ENCODE measurements around the gene AGMAT. TPM values are rescaled to one million over a fixed set of nuclear protein-coding genes. Genes with fewer than 3 reads are reported as not detected.

Gene AGMAT
- total and polyA plus RNA-seq, 9 of the 15 experiments (the other 6 are each of a cell fraction or from before 2014, with no cell fraction given): not detected

DNA sequence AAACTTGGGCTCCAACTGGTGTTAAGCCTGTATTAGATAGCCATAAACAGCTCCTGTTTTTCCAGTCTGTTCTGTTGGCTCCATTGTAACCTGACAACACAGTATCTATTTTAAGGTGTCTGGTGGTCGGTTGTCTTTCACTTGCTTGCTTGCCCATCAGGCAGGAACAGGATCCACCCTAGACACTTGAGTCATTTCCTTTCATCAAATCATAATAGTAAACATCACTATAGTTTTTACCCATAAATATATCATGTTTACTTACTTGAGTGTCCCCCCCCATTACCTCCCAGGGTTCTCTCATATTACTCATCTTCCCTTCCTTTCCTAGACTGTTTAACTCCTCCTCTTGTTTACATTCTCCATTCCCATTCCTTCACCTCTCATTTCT lies 35.3 kb upstream of the AGMAT start (continued):
- TF ChIP-seq FOXM1 (IDR thresholded peaks at IDR 0.05; ENCODE audit: low read depth) (no peak), FOXM1 (CRISPR knock-in tag; IDR thresholded peaks at IDR 0.05; ENCODE audit: low read depth) (no peak), KLF1 (tag; IDR thresholded peaks at IDR 0.05) (no peak), SNRNP70 (optimal IDR thresholded peaks at IDR 0.05; ENCODE audit: low read depth, low read length) (no peak), MCM5 (IDR thresholded peaks at IDR 0.05; ENCODE audit: low read depth) (no peak), ERF (CRISPR knock-in tag; IDR thresholded peaks at IDR 0.05) (no peak), DMBX1 (CRISPR knock-in tag; IDR thresholded peaks at IDR 0.05; ENCODE audit: borderline replicate concordance) (no peak; the same call in 1 of the 2 replicates), MTF1 (CRISPR knock-in tag; IDR thresholded peaks at IDR 0.05; ENCODE audit: borderline replicate concordance) (no peak), TAF9B (IDR thresholded peaks at IDR 0.05; ENCODE audit: partially characterized antibody) (no peak), IRF2 (CRISPR knock-in tag; IDR thresholded peaks at IDR 0.05) (no peak), ZNF174 (CRISPR knock-in tag; IDR thresholded peaks at IDR 0.05) (no peak), U2AF2 (optimal IDR thresholded peaks at IDR 0.05; ENCODE audit: low read depth, low read length) (no peak), TFAM (CRISPR knock-in tag; conservative IDR thresholded peaks at IDR 0.05) (no peak), ZFPM2 (CRISPR knock-in tag; IDR thresholded peaks at IDR 0.05) (no peak)
- TF ChIP-seq, protein P1, sequence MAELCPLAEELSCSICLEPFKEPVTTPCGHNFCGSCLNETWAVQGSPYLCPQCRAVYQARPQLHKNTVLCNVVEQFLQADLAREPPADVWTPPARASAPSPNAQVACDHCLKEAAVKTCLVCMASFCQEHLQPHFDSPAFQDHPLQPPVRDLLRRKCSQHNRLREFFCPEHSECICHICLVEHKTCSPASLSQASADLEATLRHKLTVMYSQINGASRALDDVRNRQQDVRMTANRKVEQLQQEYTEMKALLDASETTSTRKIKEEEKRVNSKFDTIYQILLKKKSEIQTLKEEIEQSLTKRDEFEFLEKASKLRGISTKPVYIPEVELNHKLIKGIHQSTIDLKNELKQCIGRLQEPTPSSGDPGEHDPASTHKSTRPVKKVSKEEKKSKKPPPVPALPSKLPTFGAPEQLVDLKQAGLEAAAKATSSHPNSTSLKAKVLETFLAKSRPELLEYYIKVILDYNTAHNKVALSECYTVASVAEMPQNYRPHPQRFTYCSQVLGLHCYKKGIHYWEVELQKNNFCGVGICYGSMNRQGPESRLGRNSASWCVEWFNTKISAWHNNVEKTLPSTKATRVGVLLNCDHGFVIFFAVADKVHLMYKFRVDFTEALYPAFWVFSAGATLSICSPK (IDR thresholded peaks at IDR 0.05; ENCODE audit: borderline replicate concordance): no peak
- TF ChIP-seq, protein P2, sequence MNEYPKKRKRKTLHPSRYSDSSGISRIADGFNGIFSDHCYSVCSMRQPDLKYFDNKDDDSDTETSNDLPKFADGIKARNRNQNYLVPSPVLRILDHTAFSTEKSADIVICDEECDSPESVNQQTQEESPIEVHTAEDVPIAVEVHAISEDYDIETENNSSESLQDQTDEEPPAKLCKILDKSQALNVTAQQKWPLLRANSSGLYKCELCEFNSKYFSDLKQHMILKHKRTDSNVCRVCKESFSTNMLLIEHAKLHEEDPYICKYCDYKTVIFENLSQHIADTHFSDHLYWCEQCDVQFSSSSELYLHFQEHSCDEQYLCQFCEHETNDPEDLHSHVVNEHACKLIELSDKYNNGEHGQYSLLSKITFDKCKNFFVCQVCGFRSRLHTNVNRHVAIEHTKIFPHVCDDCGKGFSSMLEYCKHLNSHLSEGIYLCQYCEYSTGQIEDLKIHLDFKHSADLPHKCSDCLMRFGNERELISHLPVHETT (CRISPR knock-in tag; conservative IDR thresholded peaks at IDR 0.05 in 1 of 2, IDR thresholded peaks at IDR 0.05 in 1 of 2): no peak; a peak in 1 of 4 replicates
- TF ChIP-seq, protein P3, sequence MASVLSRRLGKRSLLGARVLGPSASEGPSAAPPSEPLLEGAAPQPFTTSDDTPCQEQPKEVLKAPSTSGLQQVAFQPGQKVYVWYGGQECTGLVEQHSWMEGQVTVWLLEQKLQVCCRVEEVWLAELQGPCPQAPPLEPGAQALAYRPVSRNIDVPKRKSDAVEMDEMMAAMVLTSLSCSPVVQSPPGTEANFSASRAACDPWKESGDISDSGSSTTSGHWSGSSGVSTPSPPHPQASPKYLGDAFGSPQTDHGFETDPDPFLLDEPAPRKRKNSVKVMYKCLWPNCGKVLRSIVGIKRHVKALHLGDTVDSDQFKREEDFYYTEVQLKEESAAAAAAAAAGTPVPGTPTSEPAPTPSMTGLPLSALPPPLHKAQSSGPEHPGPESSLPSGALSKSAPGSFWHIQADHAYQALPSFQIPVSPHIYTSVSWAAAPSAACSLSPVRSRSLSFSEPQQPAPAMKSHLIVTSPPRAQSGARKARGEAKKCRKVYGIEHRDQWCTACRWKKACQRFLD (CRISPR knock-in tag; IDR thresholded peaks at IDR 0.05): no peak
- TF ChIP-seq, protein P4, sequence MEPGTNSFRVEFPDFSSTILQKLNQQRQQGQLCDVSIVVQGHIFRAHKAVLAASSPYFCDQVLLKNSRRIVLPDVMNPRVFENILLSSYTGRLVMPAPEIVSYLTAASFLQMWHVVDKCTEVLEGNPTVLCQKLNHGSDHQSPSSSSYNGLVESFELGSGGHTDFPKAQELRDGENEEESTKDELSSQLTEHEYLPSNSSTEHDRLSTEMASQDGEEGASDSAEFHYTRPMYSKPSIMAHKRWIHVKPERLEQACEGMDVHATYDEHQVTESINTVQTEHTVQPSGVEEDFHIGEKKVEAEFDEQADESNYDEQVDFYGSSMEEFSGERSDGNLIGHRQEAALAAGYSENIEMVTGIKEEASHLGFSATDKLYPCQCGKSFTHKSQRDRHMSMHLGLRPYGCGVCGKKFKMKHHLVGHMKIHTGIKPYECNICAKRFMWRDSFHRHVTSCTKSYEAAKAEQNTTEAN (CRISPR knock-in tag; IDR thresholded peaks at IDR 0.05): no peak
- TF ChIP-seq, protein P5, sequence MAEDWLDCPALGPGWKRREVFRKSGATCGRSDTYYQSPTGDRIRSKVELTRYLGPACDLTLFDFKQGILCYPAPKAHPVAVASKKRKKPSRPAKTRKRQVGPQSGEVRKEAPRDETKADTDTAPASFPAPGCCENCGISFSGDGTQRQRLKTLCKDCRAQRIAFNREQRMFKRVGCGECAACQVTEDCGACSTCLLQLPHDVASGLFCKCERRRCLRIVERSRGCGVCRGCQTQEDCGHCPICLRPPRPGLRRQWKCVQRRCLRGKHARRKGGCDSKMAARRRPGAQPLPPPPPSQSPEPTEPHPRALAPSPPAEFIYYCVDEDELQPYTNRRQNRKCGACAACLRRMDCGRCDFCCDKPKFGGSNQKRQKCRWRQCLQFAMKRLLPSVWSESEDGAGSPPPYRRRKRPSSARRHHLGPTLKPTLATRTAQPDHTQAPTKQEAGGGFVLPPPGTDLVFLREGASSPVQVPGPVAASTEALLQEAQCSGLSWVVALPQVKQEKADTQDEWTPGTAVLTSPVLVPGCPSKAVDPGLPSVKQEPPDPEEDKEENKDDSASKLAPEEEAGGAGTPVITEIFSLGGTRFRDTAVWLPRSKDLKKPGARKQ (CRISPR knock-in tag; IDR thresholded peaks at IDR 0.05): no peak

Data from K562 (cell line).